ENCODE results near the gene RFTN1.

The RFTN1 gene

GRCh38 chr3:16335333-16335732, 178.2 kb downstream of the RFTN1 start:
- H3K36me3 ChIP-seq = no peaks in the 10 kb centered on the region
- no peak for DNase-seq
- H3K4me3 ChIP-seq (ENCODE audit: low read depth, low read length) = no peak overlapping the region
- no peaks in the 10 kb centered on the region for H3K4me1 ChIP-seq
- TF ChIP-seq CTCF (IDR thresholded peaks at IDR 0.05; ENCODE audit: low read depth, low read length) = no peak
- no peaks in the 10 kb centered on the region for H3K9me3 ChIP-seq
- no peaks in the 10 kb centered on the region for H3K27me3 ChIP-seq

- Histone ChIP-seq H3K9me3 (no peaks in the 10 kb centered on the region), H3K36me3 (no peaks in the 10 kb centered on the region), H3K4me3 (ENCODE audit: low read depth, low read length) (no peak overlapping the region), H3K27me3 (no peaks in the 10 kb centered on the region), H3K4me1 (no peaks in the 10 kb centered on the region)
- DNase-seq = no peak
- TF ChIP-seq CTCF (IDR thresholded peaks at IDR 0.05; ENCODE audit: low read depth, low read length) = no peak
Observed at GRCh38 chr3:16334909-16335308, 178.6 kb downstream of the RFTN1 start.

GRCh38 chr3:16332904-16333426, 180.5 kb downstream of the RFTN1 start:
- DNase-seq = no peak
- no peaks in the 10 kb centered on the region for H3K36me3 ChIP-seq
- no peak overlapping the region for H3K4me3 ChIP-seq (ENCODE audit: low read depth, low read length)
- no peak for TF ChIP-seq CTCF (IDR thresholded peaks at IDR 0.05; ENCODE audit: low read depth, low read length)
- no peaks in the 10 kb centered on the region for H3K4me1 ChIP-seq
- H3K27me3 ChIP-seq = no peaks in the 10 kb centered on the region
- no peaks in the 10 kb centered on the region for H3K9me3 ChIP-seq

- Histone ChIP-seq H3K4me1 (no peaks in the 10 kb centered on the region), H3K4me3 (ENCODE audit: low read depth, low read length) (no peak overlapping the region), H3K36me3 (no peaks in the 10 kb centered on the region), H3K9me3 (no peaks in the 10 kb centered on the region), H3K27me3 (no peaks in the 10 kb centered on the region)
- TF ChIP-seq CTCF (IDR thresholded peaks at IDR 0.05; ENCODE audit: low read depth, low read length) = no peak
- no peak for DNase-seq
Observed at GRCh38 chr3:16331319-16331883, 182.1 kb downstream of the RFTN1 start.

- Histone ChIP-seq H3K4me1 (no peaks in the 10 kb centered on the region), H3K4me3 (ENCODE audit: low read depth, low read length) (no peak overlapping the region), H3K9me3 (no peaks in the 10 kb centered on the region), H3K36me3 (no peaks in the 10 kb centered on the region), H3K27me3 (no peaks in the 10 kb centered on the region)
- DNase-seq = no peak
- no peak for TF ChIP-seq CTCF (IDR thresholded peaks at IDR 0.05; ENCODE audit: low read depth, low read length)
Observed at GRCh38 chr3:16330351-16330750, 183.1 kb downstream of the RFTN1 start.

GRCh38 chr3:16329826-16330129, 183.7 kb downstream of the RFTN1 start:
- Histone ChIP-seq H3K36me3 (no peaks in the 10 kb centered on the region), H3K27me3 (no peaks in the 10 kb centered on the region), H3K4me3 (ENCODE audit: low read depth, low read length) (no peak overlapping the region), H3K9me3 (no peaks in the 10 kb centered on the region), H3K4me1 (no peaks in the 10 kb centered on the region)
- no peak for DNase-seq
- no peak for TF ChIP-seq CTCF (IDR thresholded peaks at IDR 0.05; ENCODE audit: low read depth, low read length)
